Cardiac muscle cell (in vitro differentiated cells and primary cell): Measurements from ENCODE around the gene FBXO47. TPM values are rescaled to one million over a fixed set of nuclear protein-coding genes. Genes with fewer than 3 reads are reported as not detected.

ENCODE experiments used
- DNase-seq, 2 donors: peaks; one replicate each; pipeline versions ENCODE4 v3.0.0 to v3.0.0-alpha.2; 2010 to 2017; ENCODE audit warnings: low read depth in 1 of 2, low spot score in 1 of 2
- H3K27ac ChIP-seq: fragments of 200-600 bp; sonication (generic); 2 replicates; pipeline ENCODE4 v1.5.1; 2016
- H3K27me3 ChIP-seq: fragments of 200-600 bp; sonication (generic); 2 replicates; pipeline ENCODE4 v1.6.0; 2016; ENCODE audit warnings: control low read depth
- H3K36me3 ChIP-seq: fragments of 200-600 bp; sonication (generic); 2 replicates; pipeline ENCODE4 v1.5.1; 2016; ENCODE audit warnings: control low read depth
- H3K4me1 ChIP-seq: fragments of 200-600 bp; sonication (generic); 2 replicates; pipeline ENCODE4 v1.8.1; 2017; ENCODE audit warnings: low read depth, mild to moderate bottlenecking, mixed run types
- H3K4me3 ChIP-seq: fragments of 200-600 bp; sonication (generic); 2 replicates; pipeline ENCODE4 v1.5.1; 2016; ENCODE audit warnings: mild to moderate bottlenecking
- H3K9me3 ChIP-seq: fragments of 200-600 bp; sonication (generic); 2 replicates; pipeline ENCODE4 v1.5.1; 2017; ENCODE audit warnings: low read depth, mild to moderate bottlenecking, control low read depth
- polyA plus RNA-seq: library from polyadenylated mRNA; unstranded; fragments of >200 nt; fragmentation: Nextera tagmentation; extraction: Ambion mirVana; gene quantifications from 2 replicates; pipeline ENCODE4 v1.2.1, GENCODE V29; 2016
- total RNA-seq: library from RNA; depleted of rRNA; stranded (reverse); fragments of >200 nt; gene quantifications from 2 replicates; pipeline ENCODE4 v1.2.3, GENCODE V29; 2016
- TF ChIP-seq, protein P1 (sequence below): IDR thresholded peaks from 2 replicates; pipeline ENCODE4 v1.5.1; 2012; ENCODE audit warnings: low read depth, mild to moderate bottlenecking, low read length

The FBXO47 gene
- total and polyA plus RNA-seq, 2 experiments from 2014 or later = not detected

DNA sequence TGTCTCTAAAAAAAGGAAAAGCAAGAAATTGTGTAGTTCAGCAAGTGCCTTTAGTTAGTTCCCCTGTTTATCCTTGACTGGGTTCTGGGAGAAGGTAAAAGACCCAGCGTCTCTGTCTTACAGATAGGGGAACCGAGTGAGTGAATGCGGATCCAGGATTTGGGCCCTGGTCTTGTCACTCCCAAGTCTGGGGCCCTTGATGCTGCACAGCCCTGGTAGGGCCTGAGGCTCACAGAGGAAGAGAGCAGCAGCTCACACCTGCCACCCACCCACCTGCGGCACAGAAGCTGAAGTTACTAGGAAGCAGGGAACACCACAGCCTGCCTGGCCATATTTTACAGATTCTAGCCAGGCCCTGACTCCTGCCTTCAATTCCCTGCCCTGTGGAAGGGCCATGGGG lies 75.1 kb downstream of the FBXO47 start:
- Histone ChIP-seq H3K27ac (no peak overlapping the region), H3K9me3 (no peaks in the 10 kb centered on the region), H3K4me3 (no peak overlapping the region), H3K4me1 (no peaks in the 10 kb centered on the region), H3K27me3 (no peaks in the 10 kb centered on the region), H3K36me3 (peaks cover 7% of the 10 kb centered on the region)
- TF ChIP-seq, protein P1, sequence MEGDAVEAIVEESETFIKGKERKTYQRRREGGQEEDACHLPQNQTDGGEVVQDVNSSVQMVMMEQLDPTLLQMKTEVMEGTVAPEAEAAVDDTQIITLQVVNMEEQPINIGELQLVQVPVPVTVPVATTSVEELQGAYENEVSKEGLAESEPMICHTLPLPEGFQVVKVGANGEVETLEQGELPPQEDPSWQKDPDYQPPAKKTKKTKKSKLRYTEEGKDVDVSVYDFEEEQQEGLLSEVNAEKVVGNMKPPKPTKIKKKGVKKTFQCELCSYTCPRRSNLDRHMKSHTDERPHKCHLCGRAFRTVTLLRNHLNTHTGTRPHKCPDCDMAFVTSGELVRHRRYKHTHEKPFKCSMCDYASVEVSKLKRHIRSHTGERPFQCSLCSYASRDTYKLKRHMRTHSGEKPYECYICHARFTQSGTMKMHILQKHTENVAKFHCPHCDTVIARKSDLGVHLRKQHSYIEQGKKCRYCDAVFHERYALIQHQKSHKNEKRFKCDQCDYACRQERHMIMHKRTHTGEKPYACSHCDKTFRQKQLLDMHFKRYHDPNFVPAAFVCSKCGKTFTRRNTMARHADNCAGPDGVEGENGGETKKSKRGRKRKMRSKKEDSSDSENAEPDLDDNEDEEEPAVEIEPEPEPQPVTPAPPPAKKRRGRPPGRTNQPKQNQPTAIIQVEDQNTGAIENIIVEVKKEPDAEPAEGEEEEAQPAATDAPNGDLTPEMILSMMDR = no peak
- DNase-seq = no peak

DNA sequence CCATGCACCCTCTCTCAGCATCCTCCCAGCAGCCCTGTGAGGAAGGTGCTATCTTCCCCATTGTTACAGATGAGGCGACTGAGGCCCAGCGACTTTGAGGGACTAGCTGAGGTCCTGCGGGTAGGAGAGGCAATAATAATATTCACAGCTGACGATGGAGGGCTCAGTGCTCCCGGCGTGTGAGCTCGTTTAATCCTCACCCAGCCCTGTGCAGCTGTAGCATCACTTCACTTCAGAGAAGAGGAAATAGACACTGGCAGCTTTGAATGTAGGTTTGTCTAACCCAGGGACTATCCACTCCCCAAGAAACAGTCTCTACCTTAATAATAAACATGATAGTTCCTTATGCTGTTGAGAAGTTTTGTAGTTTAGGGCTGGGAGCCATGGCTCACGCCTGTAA lies 75.8 kb downstream of the FBXO47 start:
- H3K36me3 ChIP-seq = peaks cover 7% of the 10 kb centered on the region
- no peak overlapping the region for H3K4me3 ChIP-seq
- DNase-seq = no peak
- no peaks in the 10 kb centered on the region for H3K4me1 ChIP-seq
- no peak overlapping the region for H3K27ac ChIP-seq
- H3K27me3 ChIP-seq = no peaks in the 10 kb centered on the region
- no peaks in the 10 kb centered on the region for H3K9me3 ChIP-seq
- TF ChIP-seq, protein P1 = no peak

- H3K4me3 ChIP-seq = no peak overlapping the region
- peaks cover 7% of the 10 kb centered on the region for H3K36me3 ChIP-seq
- no peaks in the 10 kb centered on the region for H3K27me3 ChIP-seq
- no peak overlapping the region for H3K27ac ChIP-seq
- DNase-seq = no peak
- TF ChIP-seq, protein P1 = no peak
- H3K9me3 ChIP-seq = no peaks in the 10 kb centered on the region
- peaks cover 9% of the 10 kb centered on the region for H3K4me1 ChIP-seq
Observed at GRCh38 chr17:38890410-38890746, 76.8 kb downstream of the FBXO47 start.

GRCh38 chr17:38889745-38890409 lies 77.3 kb downstream of the FBXO47 start:
- no peak overlapping the region for H3K4me3 ChIP-seq
- peaks cover 12% of the 10 kb centered on the region for H3K4me1 ChIP-seq
- no peak for DNase-seq
- no peaks in the 10 kb centered on the region for H3K9me3 ChIP-seq
- H3K27me3 ChIP-seq = no peaks in the 10 kb centered on the region
- H3K27ac ChIP-seq = no peak overlapping the region
- peaks cover 7% of the 10 kb centered on the region for H3K36me3 ChIP-seq
- TF ChIP-seq, protein P1 = no peak

GRCh38 chr17:38888842-38889241 lies 78.4 kb downstream of the FBXO47 start:
- peaks cover 7% of the 10 kb centered on the region for H3K36me3 ChIP-seq
- no peak overlapping the region for H3K4me3 ChIP-seq
- H3K27ac ChIP-seq = no peak overlapping the region
- TF ChIP-seq, protein P1 = no peak
- peaks cover 15% of the 10 kb centered on the region for H3K4me1 ChIP-seq
- H3K27me3 ChIP-seq = no peaks in the 10 kb centered on the region
- H3K9me3 ChIP-seq = no peaks in the 10 kb centered on the region
- DNase-seq = no peak
